Spinal cord (tissue), 10 donors: ENCODE data around the gene TRIM38. TPM values are rescaled to one million over a fixed set of nuclear protein-coding genes. Genes with fewer than 3 reads are reported as not detected.

Experiments used
- DNase-seq, 6 donors: peaks; one replicate each; pipeline versions ENCODE4 v3.0.0 to v3.0.0-alpha.2; 2013 to 2015; ENCODE audit warnings: low spot score in 6 of 6, low read depth in 4 of 6
- H3K27ac ChIP-seq: one replicate; pipeline ENCODE4 v1.5.1; 2013; ENCODE audit warnings: low read depth, low read length, control low read depth
- H3K27me3 ChIP-seq: one replicate; pipeline ENCODE4 v1.6.1; 2013; ENCODE audit warnings: low read length; ENCODE audit not compliant: control insufficient read depth, insufficient read depth
- H3K36me3 ChIP-seq: one replicate; pipeline ENCODE4 v1.6.1; 2013; ENCODE audit warnings: low read length; ENCODE audit not compliant: control insufficient read depth, insufficient read depth
- H3K4me1 ChIP-seq: one replicate; pipeline ENCODE4 v1.6.1; 2013; ENCODE audit warnings: low read length; ENCODE audit not compliant: control insufficient read depth, insufficient read depth
- H3K4me3 ChIP-seq: one replicate; pipeline ENCODE4 v1.5.1; 2013; ENCODE audit warnings: low read depth, low read length, control low read depth
- H3K9me3 ChIP-seq: one replicate; pipeline ENCODE4 v1.6.1; 2013; ENCODE audit warnings: low read length; ENCODE audit not compliant: control insufficient read depth, insufficient read depth
- WGBS: methylation state at CpG from one replicate; pipeline ENCODE4 v1.1.5; 2013; ENCODE audit warnings: missing lambda C conversion rate; ENCODE audit not compliant: insufficient coverage; 5-methylcytosine and 5-hydroxymethylcytosine counted together
- long read RNA-seq, 4 donors: transcript quantifications; one replicate each; lab custom pipeline, GENCODE V29; 2026
- polyA plus RNA-seq, 2 donors: library from polyadenylated mRNA; unstranded; fragments of 120-200 nt; gene quantifications; one replicate each; pipeline ENCODE4 v1.2.1, GENCODE V29; 2013; ENCODE audit not compliant: insufficient read length in 2 of 2
- total RNA-seq, 2 donors: library from RNA; depleted of rRNA in 1 of 2; stranded (reverse); fragments of 120-200 nt in 1 of 2; fragments of >200 nt in 1 of 2; gene quantifications; one replicate each; pipeline versions ENCODE4 v1.2.3 to v1.2.4, GENCODE V29; 2013 to 2014
- donor health status: healthy.

TRIM38 gene, protein sequence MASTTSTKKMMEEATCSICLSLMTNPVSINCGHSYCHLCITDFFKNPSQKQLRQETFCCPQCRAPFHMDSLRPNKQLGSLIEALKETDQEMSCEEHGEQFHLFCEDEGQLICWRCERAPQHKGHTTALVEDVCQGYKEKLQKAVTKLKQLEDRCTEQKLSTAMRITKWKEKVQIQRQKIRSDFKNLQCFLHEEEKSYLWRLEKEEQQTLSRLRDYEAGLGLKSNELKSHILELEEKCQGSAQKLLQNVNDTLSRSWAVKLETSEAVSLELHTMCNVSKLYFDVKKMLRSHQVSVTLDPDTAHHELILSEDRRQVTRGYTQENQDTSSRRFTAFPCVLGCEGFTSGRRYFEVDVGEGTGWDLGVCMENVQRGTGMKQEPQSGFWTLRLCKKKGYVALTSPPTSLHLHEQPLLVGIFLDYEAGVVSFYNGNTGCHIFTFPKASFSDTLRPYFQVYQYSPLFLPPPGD
- total RNA-seq (1 to 10 TPM; 3.6 to 4.0 TPM), polyA plus RNA-seq (1 to 10 TPM; 1.5 to 2.1 TPM)
- long read RNA-seq, donor 1: 0 reads
- long read RNA-seq, donor 2: 0 reads
- long read RNA-seq, donor 3: 0 reads
- long read RNA-seq, donor 4, partial matches to known transcripts: 21 of 21 reads
- long read RNA-seq, donor 4, other reads (novel, unspliced or antisense): 0 of 21 reads

DNA sequence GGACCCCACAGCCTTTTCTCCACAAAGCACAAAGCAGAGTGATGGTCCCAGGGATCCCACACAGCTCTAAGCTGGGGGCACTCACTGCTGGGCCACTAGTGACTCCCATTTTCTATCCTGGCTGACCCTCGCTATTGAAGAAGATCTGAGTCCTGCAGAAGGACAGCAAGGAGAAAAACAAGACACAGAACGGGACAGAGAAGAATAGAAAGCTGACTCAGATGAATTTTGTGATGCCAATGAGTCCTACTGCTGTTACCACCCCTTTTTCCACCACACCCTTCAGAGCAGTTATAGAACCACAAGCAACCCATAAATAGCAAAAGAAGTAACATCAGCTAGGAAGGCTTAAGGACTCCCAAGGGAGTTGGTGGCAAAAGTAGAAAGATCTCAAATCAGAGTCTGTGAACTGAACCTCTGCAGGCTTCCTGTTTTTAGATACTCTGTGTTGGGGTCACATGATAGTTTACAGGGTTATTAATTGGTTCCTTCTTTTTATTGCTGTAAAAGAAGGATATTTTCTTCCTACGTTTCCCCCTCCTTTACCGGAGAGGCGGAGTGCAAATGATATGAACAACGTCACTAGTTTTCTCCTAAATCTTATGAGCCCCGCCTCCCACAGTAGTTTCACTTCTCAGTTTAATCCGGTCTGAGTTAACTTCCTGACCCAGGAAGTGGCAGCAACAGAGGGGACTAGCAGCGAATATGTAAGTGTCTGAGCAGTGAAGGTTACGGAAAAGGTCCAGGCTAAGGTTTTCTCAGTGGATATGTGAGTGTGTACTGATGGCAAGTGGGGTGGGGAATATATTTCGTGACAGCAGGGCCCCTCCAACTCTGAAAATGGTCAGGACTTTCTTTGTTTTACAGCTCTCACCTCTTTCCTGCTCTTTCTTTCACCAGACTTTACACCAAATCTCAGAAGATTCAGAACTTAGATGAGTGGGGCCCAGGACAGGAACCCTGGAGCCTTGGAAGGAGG, at the start of gene TRIM38:
TRIM38 (plus strand) TSS at position 654 of the 979 bp plus-strand sequence. CDS start 3,721 bp downstream, outside the sequence.
- H3K4me1 ChIP-seq: no peaks in the 10 kb centered on the region
- H3K27me3 ChIP-seq: no peaks in the 10 kb centered on the region
- H3K9me3 ChIP-seq: no peaks in the 10 kb centered on the region
- 75% methylated on average over 1 of the region's 11 CpGs for WGBS
- peak in 3 of 6 donors; percentile 7 to 66 (median 9) for DNase-seq
- H3K27ac ChIP-seq: peak within 1 kb of the TSS; percentile 90
- H3K36me3 ChIP-seq: no peaks in the 10 kb centered on the region
- peak within 1 kb of the TSS; percentile 42 for H3K4me3 ChIP-seq

DNA sequence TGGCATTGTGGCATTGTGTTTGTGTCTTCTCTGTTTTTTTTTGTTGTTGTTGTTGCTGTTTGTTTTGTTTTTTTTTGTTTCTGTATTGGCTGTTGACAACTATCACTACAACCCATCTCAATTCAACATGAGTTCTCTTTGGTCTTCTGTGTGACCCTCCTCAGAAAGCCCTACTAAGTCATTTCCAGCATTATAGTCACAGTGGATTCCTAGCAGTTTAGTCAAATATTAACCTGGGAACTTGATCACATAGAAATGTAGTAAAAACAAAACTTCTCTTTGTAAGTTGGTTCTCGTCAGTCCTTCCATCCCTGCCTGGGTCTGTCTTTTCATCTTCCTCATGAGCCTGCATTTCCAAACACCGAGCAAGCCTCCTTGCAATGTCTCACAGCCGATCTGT, 48.9 kb upstream of the TRIM38 start:
- H3K4me3 ChIP-seq: no peak overlapping the region
- no peak overlapping the region for H3K27ac ChIP-seq
- no peaks in the 10 kb centered on the region for H3K9me3 ChIP-seq
- no CpG with 5 or more reads among the region's 3 CpGs for WGBS
- H3K27me3 ChIP-seq: no peaks in the 10 kb centered on the region
- no peak for DNase-seq
- H3K4me1 ChIP-seq: no peaks in the 10 kb centered on the region
- no peaks in the 10 kb centered on the region for H3K36me3 ChIP-seq

DNA sequence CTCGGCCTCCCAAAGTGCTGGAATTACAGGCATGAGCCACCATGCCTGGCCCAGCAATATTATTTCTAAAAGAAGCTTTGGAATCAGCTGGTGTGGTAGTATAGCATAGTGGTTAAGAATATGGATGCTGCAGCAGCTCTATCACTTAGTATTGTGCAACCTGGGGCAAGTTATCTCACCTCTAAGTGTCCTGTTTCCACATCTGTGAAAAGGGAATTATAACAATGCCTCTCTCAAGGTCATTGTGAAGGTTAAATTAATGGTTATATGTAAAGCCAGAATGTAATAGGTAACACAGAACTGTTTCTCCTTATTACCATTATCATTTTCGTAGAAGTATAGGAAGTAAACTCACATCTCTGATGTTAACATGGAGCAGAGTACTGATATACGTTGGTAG, 46.3 kb upstream of the TRIM38 start:
- H3K27ac ChIP-seq: no peak overlapping the region
- H3K4me3 ChIP-seq: no peak overlapping the region
- 77% methylated on average over 1 of the region's 3 CpGs for WGBS

DNA sequence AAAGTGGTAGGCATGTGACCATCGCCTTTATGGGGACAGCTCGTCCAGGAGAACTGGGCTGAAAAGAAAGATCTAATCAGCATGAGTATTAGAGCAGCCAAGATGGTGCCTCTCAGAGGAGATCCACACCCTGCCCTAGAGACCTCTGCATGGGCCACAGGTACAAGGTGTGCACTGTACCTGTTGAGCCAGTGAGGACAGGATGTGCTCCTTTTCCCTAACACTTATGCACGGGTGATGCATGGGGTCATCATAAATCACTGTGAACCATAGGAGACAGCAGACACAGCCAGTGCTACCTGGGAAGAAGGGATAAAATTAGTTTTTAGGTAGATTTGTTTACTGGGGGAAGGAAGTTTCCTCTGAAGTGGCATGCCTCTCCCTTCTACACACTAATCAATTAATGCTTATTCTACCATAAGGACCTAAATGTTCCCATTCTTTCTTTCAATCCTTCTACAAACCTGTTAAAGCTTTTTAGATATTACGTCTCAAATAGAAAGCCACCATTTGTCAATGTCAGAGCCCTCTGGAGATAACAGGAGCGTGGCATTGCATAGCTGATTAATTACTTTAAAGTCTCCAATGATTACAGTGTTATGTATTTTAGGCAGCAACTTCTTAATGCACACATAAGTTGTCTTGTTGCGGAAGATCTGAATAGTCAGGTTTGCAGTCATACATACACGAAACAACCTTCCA, 45.7 kb upstream of the TRIM38 start:
- no peak overlapping the region for H3K27ac ChIP-seq
- H3K9me3 ChIP-seq: no peaks in the 10 kb centered on the region
- no peaks in the 10 kb centered on the region for H3K27me3 ChIP-seq
- H3K4me3 ChIP-seq: no peak overlapping the region
- H3K36me3 ChIP-seq: no peaks in the 10 kb centered on the region
- DNase-seq: no peak
- 98% methylated on average over 3 of the region's 7 CpGs for WGBS
- H3K4me1 ChIP-seq: no peaks in the 10 kb centered on the region

More for the DNA sequence above, 46.3 kb upstream of the TRIM38 start:
- no peaks in the 10 kb centered on the region for H3K27me3 ChIP-seq
- no peaks in the 10 kb centered on the region for H3K4me1 ChIP-seq
- H3K36me3 ChIP-seq: no peaks in the 10 kb centered on the region
- DNase-seq: no peak
- H3K9me3 ChIP-seq: no peaks in the 10 kb centered on the region

DNA sequence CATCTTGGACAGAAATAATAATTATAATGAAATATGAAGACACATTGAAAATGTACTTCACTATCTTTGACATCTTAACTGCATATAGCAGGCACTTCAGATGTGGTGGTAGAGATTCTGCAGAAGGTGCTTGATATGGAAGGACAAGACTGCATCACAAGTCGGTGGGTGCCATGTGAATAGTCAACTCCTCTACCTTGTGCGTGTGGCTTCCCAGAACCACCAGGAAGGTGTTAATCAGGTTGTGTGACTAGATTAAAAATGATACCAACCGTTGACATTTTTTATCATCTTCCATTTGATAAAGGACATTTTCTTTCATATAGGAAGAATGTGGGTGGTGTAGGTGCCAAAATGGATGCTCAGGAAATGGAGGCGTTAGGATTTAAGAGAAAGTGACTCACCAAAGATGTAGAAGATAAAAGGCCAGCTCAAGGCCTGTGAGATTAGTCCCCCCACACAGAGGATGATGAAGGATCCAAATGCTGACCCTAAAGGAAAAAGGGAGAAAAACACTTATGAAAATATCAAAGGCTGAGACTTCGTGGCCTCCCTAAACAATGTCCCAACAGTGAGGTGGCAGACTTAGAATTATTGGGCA, 44.4 kb upstream of the TRIM38 start:
- Histone ChIP-seq H3K4me3 (no peak overlapping the region), H3K27me3 (no peaks in the 10 kb centered on the region), H3K4me1 (no peaks in the 10 kb centered on the region), H3K27ac (no peak overlapping the region), H3K9me3 (no peaks in the 10 kb centered on the region), H3K36me3 (no peaks in the 10 kb centered on the region)
- 50% methylated on average over 2 of the region's 5 CpGs for WGBS
- DNase-seq: no peak

DNA sequence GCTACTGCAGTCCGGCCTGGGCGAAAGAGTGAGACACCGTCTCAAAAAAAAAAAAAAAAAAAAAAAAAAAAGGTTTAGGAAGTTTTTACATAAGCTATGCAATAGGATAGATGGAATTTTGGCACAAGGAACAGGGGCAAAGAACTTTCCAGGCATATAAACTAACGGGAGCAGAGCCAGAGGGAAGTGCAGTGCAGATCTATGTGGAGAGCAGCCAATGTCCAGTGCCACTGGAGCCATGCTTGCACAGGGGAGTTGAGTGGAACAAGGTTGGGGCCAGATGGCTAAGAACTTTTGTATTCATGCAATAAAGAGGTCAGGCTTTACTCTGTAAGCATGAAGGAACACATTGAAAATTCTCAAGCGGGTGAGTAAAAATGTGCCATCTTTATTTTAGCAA, 42.9 kb upstream of the TRIM38 start:
- H3K4me1 ChIP-seq: no peaks in the 10 kb centered on the region
- no peaks in the 10 kb centered on the region for H3K36me3 ChIP-seq
- no peaks in the 10 kb centered on the region for H3K9me3 ChIP-seq
- H3K27me3 ChIP-seq: no peaks in the 10 kb centered on the region
- WGBS: 77% methylated on average over 2 of the region's 5 CpGs
- no peak for DNase-seq
- no peak overlapping the region for H3K4me3 ChIP-seq
- no peak overlapping the region for H3K27ac ChIP-seq

DNA sequence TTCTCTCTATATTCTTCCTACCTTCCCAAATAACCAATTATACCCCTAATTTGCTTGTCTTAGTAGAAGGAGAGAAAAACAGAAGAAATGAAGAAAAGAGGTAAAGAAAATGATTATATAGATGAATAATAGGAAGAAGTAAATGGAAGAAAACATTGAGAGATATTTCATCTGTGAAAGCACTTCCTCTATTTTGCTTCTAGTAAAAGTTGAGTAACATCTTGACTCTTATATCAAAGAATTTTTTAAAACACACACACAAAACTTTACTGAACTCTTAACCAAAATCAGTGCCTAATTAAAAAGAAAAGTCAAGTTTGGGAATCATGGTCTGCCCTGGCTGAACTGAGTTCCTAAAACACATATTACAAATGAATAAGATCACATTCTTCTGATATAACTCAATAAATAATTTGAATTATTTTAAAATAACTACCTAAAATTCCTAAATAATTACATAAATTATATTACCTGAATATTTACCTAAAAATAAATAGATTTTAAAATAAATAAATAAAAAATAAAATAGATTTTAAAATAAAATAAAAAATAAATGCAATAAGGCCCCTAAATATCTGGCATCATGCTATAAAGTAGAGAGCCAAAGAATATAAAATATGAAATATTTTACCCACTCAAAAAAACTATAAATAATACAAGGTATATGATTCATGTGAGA, 40.9 kb upstream of the TRIM38 start:
- no peaks in the 10 kb centered on the region for H3K27me3 ChIP-seq
- H3K9me3 ChIP-seq: no peaks in the 10 kb centered on the region
- H3K36me3 ChIP-seq: no peaks in the 10 kb centered on the region
- no peak overlapping the region for H3K27ac ChIP-seq
- H3K4me1 ChIP-seq: no peaks in the 10 kb centered on the region
- no peak overlapping the region for H3K4me3 ChIP-seq
- DNase-seq: no peak

DNA sequence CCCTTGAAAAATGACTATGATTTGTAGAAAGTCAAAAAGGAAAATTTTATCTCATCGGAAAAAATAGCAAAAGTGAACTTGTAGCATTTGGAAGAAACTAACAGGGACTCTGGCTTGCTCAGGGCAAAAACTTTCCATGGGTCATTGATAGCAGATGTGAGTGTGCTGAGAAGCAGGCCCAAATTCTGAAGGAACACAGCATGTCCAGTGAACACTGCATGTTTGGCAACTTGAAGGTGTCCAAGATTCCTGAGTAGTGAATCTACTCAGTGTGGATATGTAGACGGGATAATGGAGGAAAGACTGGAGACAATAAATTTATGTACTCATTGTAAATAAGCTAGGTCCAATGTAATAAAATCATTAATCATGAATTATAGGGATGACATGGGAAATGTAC, 40.3 kb upstream of the TRIM38 start:
- H3K36me3 ChIP-seq: no peaks in the 10 kb centered on the region
- WGBS: 83% methylated on average over 1 of the region's 2 CpGs
- no peaks in the 10 kb centered on the region for H3K9me3 ChIP-seq
- H3K27me3 ChIP-seq: no peaks in the 10 kb centered on the region
- H3K4me3 ChIP-seq: no peak overlapping the region
- H3K27ac ChIP-seq: no peak overlapping the region
- H3K4me1 ChIP-seq: no peaks in the 10 kb centered on the region
- DNase-seq: no peak
